ENCODE measurements around the gene VSTM2L. TPM values are rescaled to one million over a fixed set of nuclear protein-coding genes. Genes with fewer than 3 reads are reported as not detected.

The VSTM2L gene
- total and polyA plus RNA-seq, 4 donors: 8.0 to 71.6 (median 31.4) TPM

GRCh38 chr20:37986873-37987601, 84.1 kb downstream of the VSTM2L start:
- H3K4me1 ChIP-seq (ENCODE audit: control insufficient read depth in 5 of 5, insufficient read depth in 5 of 5, low read length in 5 of 5): peaks cover 11 to 77% (median 62%) of the 10 kb centered on the region in 5 donors
- H3K27me3 ChIP-seq (ENCODE audit: control insufficient read depth in 3 of 3, insufficient read depth in 3 of 3, low read length in 2 of 3): no peaks in the 10 kb centered on the region
- WGBS, 2 donors: 59 to 74% methylated on average over 9 of the region's 9 CpGs
- H3K9ac ChIP-seq (ENCODE audit: insufficient read depth in 1 of 2, low read length in 2 of 2): peak overlapping the region in 1 of 2 donors; percentile 48
- ATAC-seq (ENCODE audit: insufficient read depth, low FRiP score) (peak; percentile 39), DNase-seq (peak; percentile 81 to 94 (median 88))
- peaks cover 0 to 2% (median 0%) of the 10 kb centered on the region in 4 donors for H3K9me3 ChIP-seq (ENCODE audit: control insufficient read depth in 4 of 4, insufficient read depth in 3 of 4, low read length in 3 of 4)
- H3K36me3 ChIP-seq (ENCODE audit: control insufficient read depth in 4 of 4, insufficient read depth in 4 of 4, low read length in 4 of 4): peaks cover 0 to 10% (median 4%) of the 10 kb centered on the region in 4 donors
- peak overlapping the region; percentile 88 to 90 for H3K27ac ChIP-seq (ENCODE audit: low read depth in 1 of 2, low read length in 1 of 2)
- no peak overlapping the region for H3K4me3 ChIP-seq
- no peak for TF ChIP-seq CTCF (IDR thresholded peaks at IDR 0.05; ENCODE audit: control extremely low read depth, extremely low read depth)

GRCh38 chr20:37987602-37988290, 84.8 kb downstream of the VSTM2L start:
- 81 to 86% methylated on average over 12 of the region's 12 CpGs for WGBS, 2 donors
- H3K4me3 ChIP-seq: no peak overlapping the region
- peak in 2 of 3 donors; percentile 63 to 70 for DNase-seq
- peak overlapping the region; percentile 88 to 90 for H3K27ac ChIP-seq (ENCODE audit: low read depth in 1 of 2, low read length in 1 of 2)
- peaks cover 13 to 84% (median 66%) of the 10 kb centered on the region in 5 donors for H3K4me1 ChIP-seq (ENCODE audit: control insufficient read depth in 5 of 5, insufficient read depth in 5 of 5, low read length in 5 of 5)
- peaks cover 0 to 2% (median 0%) of the 10 kb centered on the region in 4 donors for H3K9me3 ChIP-seq (ENCODE audit: control insufficient read depth in 4 of 4, insufficient read depth in 3 of 4, low read length in 3 of 4)
- H3K9ac ChIP-seq (ENCODE audit: insufficient read depth in 1 of 2, low read length in 2 of 2): peak overlapping the region in 1 of 2 donors; percentile 48
- no peak for ATAC-seq (ENCODE audit: insufficient read depth, low FRiP score)
- TF ChIP-seq CTCF (IDR thresholded peaks at IDR 0.05; ENCODE audit: control extremely low read depth, extremely low read depth): no peak
- H3K36me3 ChIP-seq (ENCODE audit: control insufficient read depth in 4 of 4, insufficient read depth in 4 of 4, low read length in 4 of 4): peaks cover 0 to 10% (median 4%) of the 10 kb centered on the region in 4 donors
- no peaks in the 10 kb centered on the region for H3K27me3 ChIP-seq (ENCODE audit: control insufficient read depth in 3 of 3, insufficient read depth in 3 of 3, low read length in 2 of 3)

- no peak for ATAC-seq (ENCODE audit: insufficient read depth, low FRiP score)
- Histone ChIP-seq H3K4me1 (ENCODE audit: control insufficient read depth in 5 of 5, insufficient read depth in 5 of 5, low read length in 5 of 5) (peaks cover 15 to 84% (median 67%) of the 10 kb centered on the region in 5 donors), H3K27me3 (ENCODE audit: control insufficient read depth in 3 of 3, insufficient read depth in 3 of 3, low read length in 2 of 3) (no peaks in the 10 kb centered on the region), H3K27ac (ENCODE audit: low read depth in 1 of 2, low read length in 1 of 2) (peak overlapping the region; percentile 88 to 90), H3K9ac (ENCODE audit: insufficient read depth in 1 of 2, low read length in 2 of 2) (no peak overlapping the region), H3K4me3 (no peak overlapping the region), H3K9me3 (ENCODE audit: control insufficient read depth in 4 of 4, insufficient read depth in 3 of 4, low read length in 3 of 4) (peaks cover 0 to 2% (median 0%) of the 10 kb centered on the region in 4 donors), H3K36me3 (ENCODE audit: control insufficient read depth in 4 of 4, insufficient read depth in 4 of 4, low read length in 4 of 4) (peaks cover 0 to 7% (median 2%) of the 10 kb centered on the region in 4 donors)
- DNase-seq: peak in 1 of 3 donors; percentile 29
- TF ChIP-seq CTCF (IDR thresholded peaks at IDR 0.05; ENCODE audit: control extremely low read depth, extremely low read depth): no peak
- 87 to 90% methylated on average over 5 of the region's 5 CpGs for WGBS, 2 donors
Observed at GRCh38 chr20:37988306-37988954, 85.5 kb downstream of the VSTM2L start.
